SIG-M5 (cell line): ENCODE results near the gene MYLK.
A peak's percentile ranks its signal among the peaks of the same experiment; 100 is the strongest.

Experiments used
- DNase-seq: peaks from one replicate; lab custom pipeline; 2025; lab: John Stamatoyannopoulos, UW

Gene MYLK

GRCh38 chr3:123642957-123643330, 241.2 kb downstream of the MYLK start:
- DNase-seq: no peak

- DNase-seq: peak; percentile 57
Measured at GRCh38 chr3:123642182-123642956, 241.8 kb downstream of the MYLK start.

GRCh38 chr3:123641505-123641904, 242.6 kb downstream of the MYLK start:
- no peak for DNase-seq

- no peak for DNase-seq
Measured at GRCh38 chr3:123640740-123641462, 243.2 kb downstream of the MYLK start.

- no peak for DNase-seq
Measured at GRCh38 chr3:123640311-123640710, 243.8 kb downstream of the MYLK start.

GRCh38 chr3:123638936-123639689, 245.0 kb downstream of the MYLK start:
- no peak for DNase-seq

GRCh38 chr3:123637841-123638240, 246.3 kb downstream of the MYLK start:
- DNase-seq: no peak

GRCh38 chr3:123637131-123637530, 247.0 kb downstream of the MYLK start:
- DNase-seq: no peak

GRCh38 chr3:123636431-123636841, 247.7 kb downstream of the MYLK start:
- DNase-seq: no peak

GRCh38 chr3:123635717-123636116, 248.4 kb downstream of the MYLK start:
- DNase-seq: no peak

GRCh38 chr3:123635217-123635616, 248.9 kb downstream of the MYLK start:
- DNase-seq: no peak

- no peak for DNase-seq
Measured at GRCh38 chr3:123634149-123635051, 249.7 kb downstream of the MYLK start.

GRCh38 chr3:123633530-123633929, 250.6 kb downstream of the MYLK start:
- DNase-seq: no peak

GRCh38 chr3:123632161-123632655, 251.9 kb downstream of the MYLK start:
- no peak for DNase-seq

GRCh38 chr3:123629747-123630047, 254.4 kb downstream of the MYLK start:
- no peak for DNase-seq

GRCh38 chr3:123628996-123629746, 255.0 kb downstream of the MYLK start:
- DNase-seq: no peak

- DNase-seq: no peak
Measured at GRCh38 chr3:123627673-123628670, 256.2 kb downstream of the MYLK start.

GRCh38 chr3:123626881-123627280, 257.3 kb downstream of the MYLK start:
- DNase-seq: no peak

GRCh38 chr3:123624302-123624701, 259.8 kb downstream of the MYLK start:
- DNase-seq: no peak
